ENCODE data around the gene SEC16A.
"Not testable (repeated sequence)": the region's sequence is repeated elsewhere in the genome, so short reads cannot be mapped to it uniquely, and the experiment has no call there.

SEC16A gene

DNA sequence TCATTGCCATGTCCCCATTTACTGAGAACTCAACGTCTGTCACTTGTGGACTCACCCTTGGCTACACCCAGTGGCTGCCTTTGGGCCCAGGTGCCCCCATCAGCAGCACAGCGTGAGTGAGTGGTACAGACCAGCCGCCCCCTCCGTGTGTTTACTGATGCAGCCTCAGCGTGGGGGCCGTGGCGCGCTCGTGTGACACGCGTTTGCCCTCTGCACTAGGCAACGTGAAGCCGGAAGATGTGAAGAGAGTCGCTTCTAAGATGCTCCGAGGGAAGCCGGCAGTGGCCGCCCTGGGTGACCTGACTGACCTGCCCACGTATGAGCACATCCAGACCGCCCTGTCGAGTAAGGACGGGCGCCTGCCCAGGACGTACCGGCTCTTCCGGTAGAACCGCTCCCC is 60.0 kb downstream of the SEC16A start:
- no peak for DNase-seq

GRCh38 chr9:136421791-136422190 is 61.0 kb downstream of the SEC16A start:
- DNase-seq: no peak

- no peak for DNase-seq
Measured at GRCh38 chr9:136419092-136419420, 63.8 kb downstream of the SEC16A start.

DNA sequence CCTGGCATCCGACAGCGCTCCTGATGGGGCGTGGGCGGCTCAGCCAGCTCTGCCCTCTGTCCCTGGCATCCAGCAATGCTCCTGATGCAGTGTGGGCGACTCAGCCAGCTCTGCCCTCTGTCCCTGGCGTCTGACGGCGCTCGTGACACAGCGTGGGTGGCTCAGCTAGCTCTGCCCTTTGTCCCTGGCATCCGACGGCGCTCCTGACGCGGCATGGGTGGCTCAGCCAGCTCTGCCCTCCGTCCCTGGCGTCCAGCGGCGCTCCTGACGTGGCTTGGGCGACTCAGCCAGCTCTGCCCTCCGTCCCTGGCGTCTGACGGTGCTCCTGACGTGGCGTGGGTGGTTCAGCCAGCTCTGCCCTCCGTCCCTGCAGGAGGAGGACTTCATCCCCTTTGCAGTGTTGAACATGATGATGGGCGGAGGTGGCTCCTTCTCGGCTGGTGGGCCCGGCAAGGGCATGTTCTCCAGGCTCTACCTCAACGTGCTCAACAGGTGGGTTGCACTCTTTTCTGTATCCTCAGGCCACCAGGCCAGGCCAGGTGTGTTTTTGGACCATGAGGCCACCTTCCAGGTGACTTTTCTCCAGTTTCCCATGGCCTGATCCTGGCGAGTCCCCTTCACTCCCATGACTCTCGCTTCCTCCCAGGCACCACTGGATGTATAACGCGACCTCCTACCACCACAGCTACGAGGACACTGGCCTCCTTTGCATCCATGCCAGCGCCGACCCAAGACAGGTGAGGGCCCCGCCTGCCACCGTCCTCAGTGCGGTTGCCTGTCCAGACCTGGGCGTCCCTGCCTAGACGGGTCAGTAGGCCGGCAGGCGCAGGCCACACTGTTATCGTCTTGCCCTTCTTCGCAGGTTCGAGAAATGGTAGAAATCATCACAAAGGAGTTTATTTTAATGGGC is 64.4 kb downstream of the SEC16A start:
- DNase-seq: no peak

- DNase-seq: no peak
Measured at GRCh38 chr9:136416914-136417313, 65.9 kb downstream of the SEC16A start.

- DNase-seq: no peak
Measured at GRCh38 chr9:136416427-136416826, 66.4 kb downstream of the SEC16A start.

DNA sequence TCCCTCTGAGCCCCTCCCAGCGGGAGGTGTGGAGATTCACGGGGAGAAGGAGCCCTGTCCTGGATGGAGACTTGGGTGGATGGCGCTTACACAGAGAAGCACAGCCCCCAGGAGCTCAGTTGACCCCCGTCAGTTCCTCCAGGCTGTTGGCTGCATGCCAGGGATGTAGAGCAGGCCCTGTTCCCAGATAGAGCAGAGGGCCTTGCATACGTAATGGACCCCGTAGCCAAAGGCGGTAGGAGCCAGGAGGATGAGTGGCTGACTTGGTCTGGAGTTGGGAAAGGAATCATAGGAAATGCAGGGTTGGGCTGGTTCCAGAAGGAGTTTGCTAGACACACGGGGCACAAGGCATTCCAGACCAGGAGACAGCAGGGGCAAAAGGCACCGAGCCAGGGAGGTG is 69.9 kb downstream of the SEC16A start:
- DNase-seq: no peak

DNA sequence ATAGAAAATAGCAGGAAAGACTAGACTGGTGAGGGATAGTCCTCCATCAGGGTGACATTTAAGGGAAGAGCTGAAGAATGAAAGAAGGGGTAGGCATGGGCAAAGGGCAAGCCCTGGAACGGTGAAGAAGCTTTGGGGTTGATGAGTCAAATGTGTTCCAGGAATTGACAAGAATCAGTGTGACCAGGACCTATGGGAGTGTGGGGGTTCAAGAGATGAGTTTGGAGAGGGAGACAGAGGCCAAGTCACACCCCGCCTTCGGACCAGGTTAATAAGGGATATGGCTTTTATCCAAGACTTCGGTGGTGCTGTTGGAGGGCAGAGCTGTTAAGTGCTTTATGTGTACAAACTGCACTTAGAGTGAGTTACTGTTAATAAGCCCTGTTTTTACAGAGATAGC is 71.5 kb downstream of the SEC16A start:
- DNase-seq: no peak

GRCh38 chr9:136410500-136411287 is 72.1 kb downstream of the SEC16A start, which contains the start of the genes ENTR1 and PMPCA:
TSS of gene ENTR1 (minus strand) at chr9:136410614. CDS start at chr9:136410397, 217 bp downstream.
TSS of gene PMPCA (plus strand) at chr9:136410658. CDS start at chr9:136410669, 11 bp downstream.
- peak; percentile 75 for DNase-seq

DNA sequence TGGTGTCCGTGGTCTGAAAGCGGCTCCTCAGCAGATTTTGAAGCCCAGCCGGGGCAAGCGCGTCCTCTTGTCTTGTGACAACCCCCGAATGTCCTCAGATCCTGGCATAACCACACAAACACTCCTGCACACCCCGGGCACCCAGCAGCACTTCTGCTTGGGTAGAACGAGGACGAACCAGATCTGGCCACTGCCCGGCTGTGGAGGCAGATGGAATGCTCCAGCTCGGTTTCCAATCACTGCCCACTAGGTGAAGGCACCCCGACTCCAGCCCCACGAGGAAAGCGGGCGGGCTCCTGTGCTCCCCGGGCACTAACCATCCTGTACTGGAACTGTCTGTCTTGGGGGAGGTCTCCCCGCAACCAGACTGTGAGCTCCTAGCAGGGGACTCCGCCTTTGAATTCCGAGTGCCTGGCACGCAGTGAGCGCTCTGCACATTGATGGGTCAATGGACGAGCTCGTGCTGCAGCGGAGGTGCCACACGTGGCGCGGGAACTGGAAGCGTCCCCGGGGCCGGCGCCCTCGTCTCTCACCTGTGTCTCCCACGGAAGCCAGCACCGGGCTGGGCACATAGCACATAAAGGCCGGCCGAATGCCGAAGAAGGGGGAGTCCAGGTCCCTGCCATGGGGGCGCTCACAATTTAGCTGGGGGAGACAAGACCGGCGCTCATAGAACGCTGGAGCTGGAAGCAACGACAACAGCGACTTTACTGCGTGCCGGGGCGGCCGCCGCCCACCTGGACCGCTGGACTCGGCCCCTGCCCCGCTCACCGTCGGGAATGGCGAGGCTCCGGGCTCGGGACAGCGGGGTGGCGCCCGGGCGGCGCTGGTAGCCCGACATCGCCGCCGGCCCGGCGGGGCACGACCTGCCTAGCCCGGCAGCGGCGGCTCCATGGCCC is 73.0 kb downstream of the SEC16A start:
- no peak for DNase-seq

DNA sequence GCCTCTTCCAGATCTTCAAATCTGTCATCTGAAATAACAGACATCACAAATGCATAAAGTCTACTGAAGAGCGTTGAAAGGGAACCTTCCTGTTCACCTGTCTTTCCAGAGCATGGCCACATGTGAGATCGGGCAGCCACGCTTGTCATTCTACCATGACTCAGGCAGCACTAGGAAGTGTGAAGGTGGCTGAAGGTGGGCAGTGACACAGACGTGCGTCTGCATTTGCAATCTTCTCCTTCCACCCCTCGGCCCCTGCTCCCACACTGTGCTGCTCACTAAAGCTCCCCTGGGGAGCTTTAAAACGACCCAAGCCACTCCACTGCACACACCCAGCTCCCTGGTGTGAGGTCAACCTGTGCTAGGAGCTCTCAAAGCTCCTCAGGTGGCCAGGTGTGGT is 74.9 kb downstream of the SEC16A start:
- DNase-seq: no peak

DNA sequence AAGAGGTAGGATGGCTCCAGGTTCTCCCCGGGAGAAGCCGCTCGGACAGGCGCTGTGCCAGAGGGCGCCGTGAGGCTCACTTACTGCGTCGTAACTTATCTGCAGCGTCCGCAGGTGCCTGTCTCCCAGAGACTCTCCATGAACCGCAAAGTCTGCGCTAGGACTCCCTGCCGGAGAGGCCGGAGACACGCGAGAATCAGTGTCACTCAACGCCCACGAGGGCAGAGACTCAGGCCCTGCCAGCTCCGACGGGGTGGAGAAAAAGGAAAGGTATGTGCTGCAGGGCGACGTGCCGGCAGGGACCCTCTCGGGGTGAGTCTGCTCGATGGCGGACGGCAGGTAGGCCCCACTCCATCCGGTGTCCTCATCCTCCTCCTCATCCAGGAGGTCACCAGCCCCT is 75.8 kb downstream of the SEC16A start:
- not testable (repeated sequence) for DNase-seq

DNA sequence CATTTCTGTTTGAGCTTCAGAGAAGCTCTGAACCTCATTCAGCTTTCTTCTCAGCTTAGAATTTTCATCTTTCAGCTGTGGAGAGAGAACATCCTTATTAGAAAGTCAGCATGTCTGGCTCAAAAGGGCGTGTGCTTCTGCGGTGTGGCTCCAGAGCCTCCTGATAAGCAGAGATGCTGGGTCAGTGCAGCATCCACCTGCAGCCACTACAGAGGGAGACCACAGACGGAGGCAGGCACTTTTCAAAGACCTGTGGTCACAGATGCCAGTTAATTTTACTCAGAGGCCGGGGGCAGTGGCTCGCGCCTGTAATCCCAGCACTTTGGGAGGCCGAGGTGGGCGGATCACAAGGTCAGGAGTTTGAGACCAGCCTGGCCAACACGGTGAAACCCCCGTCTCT is 76.9 kb downstream of the SEC16A start:
- not testable (repeated sequence) for DNase-seq

DNA sequence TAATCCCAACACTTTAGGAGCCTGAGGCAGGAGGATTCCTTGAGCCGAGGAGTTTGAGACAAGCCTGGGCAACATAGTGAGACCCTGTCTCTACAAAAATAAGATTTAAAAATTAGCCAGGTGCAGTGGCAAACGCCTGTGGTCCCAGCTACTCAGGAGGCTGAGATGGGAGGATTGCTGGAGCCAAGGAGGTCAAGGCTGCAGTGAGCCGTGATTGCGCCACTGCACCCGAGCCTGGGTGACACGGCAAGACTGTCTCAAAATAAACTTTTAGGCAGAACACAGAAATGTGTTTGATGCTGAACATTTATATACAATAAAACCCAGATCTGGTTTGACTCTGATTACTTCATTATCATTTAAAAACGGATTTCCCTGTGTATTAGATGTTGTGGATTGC is 77.4 kb downstream of the SEC16A start:
- no peak for DNase-seq

GRCh38 chr9:136404801-136405136 is 78.1 kb downstream of the SEC16A start:
- no peak for DNase-seq

GRCh38 chr9:136403915-136404800 is 78.7 kb downstream of the SEC16A start:
- no peak for DNase-seq

DNA sequence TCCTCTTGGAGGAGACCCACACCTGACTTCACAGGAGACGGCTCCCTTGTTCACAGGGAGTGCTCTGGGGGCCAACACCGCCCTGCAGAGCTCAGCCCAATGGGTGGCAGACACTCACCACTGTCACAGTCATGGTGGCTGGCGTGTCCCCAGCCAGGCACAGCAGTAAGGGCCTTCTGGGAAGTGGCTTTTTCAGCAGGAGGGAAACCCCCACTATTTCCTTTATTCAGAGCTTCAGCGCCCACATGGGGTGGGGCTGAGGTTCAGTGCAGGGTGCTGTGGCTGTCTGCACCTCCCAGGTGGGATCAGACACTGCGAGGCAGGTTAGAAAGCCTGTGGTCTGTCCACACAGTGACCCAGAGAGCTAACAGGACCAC is 79.3 kb downstream of the SEC16A start:
- no peak for DNase-seq

- DNase-seq: no peak
Measured at GRCh38 chr9:136402067-136402466, 80.8 kb downstream of the SEC16A start.

- no peak for DNase-seq
Measured at GRCh38 chr9:136401173-136401922, 81.5 kb downstream of the SEC16A start.

- peak; percentile 81 for DNase-seq
Measured at GRCh38 chr9:136400038-136400834, 82.6 kb downstream of the SEC16A start, which contains the start of gene SNAPC4. TSS of gene SNAPC4 (minus strand) at chr9:136400170. CDS start at chr9:136398428, 1,742 bp downstream.
